ENCODE data around the gene AGRP.

GRCh38 chr16:67454852-67455251, 28.5 kb downstream of the AGRP start:
- TF ChIP-seq CTCF (IDR thresholded peaks at IDR 0.05) (no peak), POLR2A (IDR thresholded peaks at IDR 0.05) (no peak), EP300 (IDR thresholded peaks at IDR 0.05) (no peak)

Measured in sigmoid colon (tissue), 4 donors.